HepG2 (cell line): ENCODE data around the gene YTHDF1. TPM values are rescaled to one million over a fixed set of nuclear protein-coding genes. Genes with fewer than 3 reads are reported as not detected.
A peak's percentile ranks its signal among the peaks of the same experiment; 100 is the strongest.

ENCODE experiments used
- CC2D1A ChIP-seq: sonication (generic); formaldehyde crosslinking; IDR thresholded peaks from 2 replicates; pipeline ENCODE4 v1.8.1; 2023; ENCODE audit warnings: mild to moderate bottlenecking, missing genetic modification reagents
- MTA3 ChIP-seq: sonication (generic); formaldehyde crosslinking; IDR thresholded peaks from 2 replicates; pipeline ENCODE4 v1.4.0; 2020; ENCODE audit warnings: missing genetic modification reagents
- MTF2 ChIP-seq: sonication (generic); formaldehyde crosslinking; IDR thresholded peaks from 2 replicates; pipeline ENCODE4 v1.5.0; 2020; ENCODE audit warnings: missing genetic modification reagents, borderline replicate concordance
- NR2F6 ChIP-seq, 2 experiments: IDR thresholded peaks; 2 replicates each; pipeline ENCODE4 v1.6.1; 2016; ENCODE audit warnings: antibody characterized with exemption in 1 of 2, mild to moderate bottlenecking in 1 of 2
- RARG ChIP-seq: sonication (generic); formaldehyde crosslinking; IDR thresholded peaks from 2 replicates; pipeline ENCODE4 v1.4.0; 2020; ENCODE audit warnings: low read depth, mild to moderate bottlenecking, missing genetic modification reagents
- RBAK ChIP-seq: sonication (generic); formaldehyde crosslinking; IDR thresholded peaks from 2 replicates; pipeline ENCODE4 v1.5.1; 2020; ENCODE audit warnings: mild to moderate bottlenecking, missing genetic modification reagents
- RCOR2 ChIP-seq: IDR thresholded peaks from 2 replicates; pipeline ENCODE4 v1.6.1; 2016; ENCODE audit warnings: missing biosample characterization, missing genetic modification reagents
- RXRB ChIP-seq: IDR thresholded peaks from 2 replicates; pipeline ENCODE4 v1.6.1; 2016; ENCODE audit warnings: borderline replicate concordance, missing genetic modification reagents, missing compliant biosample characterization
- SMAD9 ChIP-seq: sonication (generic); formaldehyde crosslinking; IDR thresholded peaks from 2 replicates; pipeline ENCODE4 v1.5.1; 2020; ENCODE audit warnings: mild to moderate bottlenecking, missing genetic modification reagents
- ZBTB20 ChIP-seq: sonication (generic); formaldehyde crosslinking; IDR thresholded peaks from 2 replicates; pipeline ENCODE4 v1.8.1; 2023; ENCODE audit warnings: missing genetic modification reagents, low read depth, mild to moderate bottlenecking, borderline replicate concordance
- ZFP90 ChIP-seq: sonication (generic); formaldehyde crosslinking; IDR thresholded peaks from 2 replicates; pipeline ENCODE4 v1.8.0; 2022; ENCODE audit warnings: missing genetic modification reagents, mild to moderate bottlenecking, inconsistent platforms, borderline replicate concordance
- ZNF251 ChIP-seq: sonication (generic); formaldehyde crosslinking; IDR thresholded peaks from 2 replicates; pipeline ENCODE4 v1.9.0; 2021; ENCODE audit warnings: mild to moderate bottlenecking, missing genetic modification reagents
- ZNF609 ChIP-seq: sonication (generic); formaldehyde crosslinking; IDR thresholded peaks from 2 replicates; pipeline ENCODE4 v1.4.0; 2020; ENCODE audit warnings: mild to moderate bottlenecking, missing genetic modification reagents, borderline replicate concordance
- ZNF737 ChIP-seq: sonication (generic); formaldehyde crosslinking; IDR thresholded peaks from 2 replicates; pipeline ENCODE4 v1.5.0; 2020; ENCODE audit warnings: missing genetic modification reagents, mild to moderate bottlenecking, borderline replicate concordance
- polyA plus RNA-seq, 8 experiments: library from polyadenylated mRNA; depleted of rRNA in 3 of 8; stranded (reverse) in 7 of 8; unstranded in 1 of 8; fragments of >200 nt; fragmentation: Illumina TruSeq in 4 of 8; extraction: Trizol in 4 of 8; gene quantifications; 2 replicates each; pipeline versions ENCODE4 v1.2.1 to v1.2.3, GENCODE V29; 2011 to 2016; ENCODE audit warnings: low read depth in 4 of 8, missing spikeins in 1 of 8, mixed read lengths in 1 of 8; ENCODE audit not compliant: insufficient read depth in 1 of 8
- total RNA-seq, 5 experiments: library from RNA; depleted of rRNA; stranded (reverse); fragments of >200 nt; fragmentation: Illumina TruSeq; extraction: Trizol; gene quantifications; 2 replicates each; pipeline ENCODE4 v1.2.3, GENCODE V29; 2016; ENCODE audit warnings: low read depth in 1 of 5
- TF ChIP-seq, protein P1 (sequence below): sonication (generic); formaldehyde crosslinking; IDR thresholded peaks from 2 replicates; pipeline ENCODE4 v1.4.0; 2020; ENCODE audit warnings: missing genetic modification reagents
- TF ChIP-seq, protein P2 (sequence below): sonication (generic); formaldehyde crosslinking; IDR thresholded peaks from 2 replicates; pipeline ENCODE4 v1.5.0; 2020; ENCODE audit warnings: missing genetic modification reagents

Gene YTHDF1
- total and polyA plus RNA-seq, 2 of the 13 experiments (the other 11 are each of a cell fraction or from before 2014, with no cell fraction given), result 34.5 to 37.7 TPM

- TF ChIP-seq ZNF609 (no peak), ZFP90 (CRISPR knock-in tag) (no peak), MTA3 (CRISPR knock-in tag) (no peak), ZBTB20 (CRISPR knock-in tag) (no peak), MTF2 (peak; percentile 77; the same call in 1 of the 2 replicates), RXRB (CRISPR knock-in tag) (peak; percentile 10; the same call in 1 of the 2 replicates), RCOR2 (CRISPR knock-in tag) (no peak), CC2D1A (no peak), ZNF251 (CRISPR knock-in tag) (0 out of 2 replicates have a peak, but pooled peaks have one; percentile 12), NR2F6 (IDR thresholded peaks at IDR 0.05) (no peak), NR2F6 (CRISPR knock-in tag; IDR thresholded peaks at IDR 0.05) (peak; percentile 4; the same call in 1 of the 2 replicates), RBAK (CRISPR knock-in tag) (no peak), ZNF737 (CRISPR knock-in tag) (no peak), SMAD9 (CRISPR knock-in tag) (no peak), RARG (CRISPR knock-in tag) (no peak)
- TF ChIP-seq, protein P1, sequence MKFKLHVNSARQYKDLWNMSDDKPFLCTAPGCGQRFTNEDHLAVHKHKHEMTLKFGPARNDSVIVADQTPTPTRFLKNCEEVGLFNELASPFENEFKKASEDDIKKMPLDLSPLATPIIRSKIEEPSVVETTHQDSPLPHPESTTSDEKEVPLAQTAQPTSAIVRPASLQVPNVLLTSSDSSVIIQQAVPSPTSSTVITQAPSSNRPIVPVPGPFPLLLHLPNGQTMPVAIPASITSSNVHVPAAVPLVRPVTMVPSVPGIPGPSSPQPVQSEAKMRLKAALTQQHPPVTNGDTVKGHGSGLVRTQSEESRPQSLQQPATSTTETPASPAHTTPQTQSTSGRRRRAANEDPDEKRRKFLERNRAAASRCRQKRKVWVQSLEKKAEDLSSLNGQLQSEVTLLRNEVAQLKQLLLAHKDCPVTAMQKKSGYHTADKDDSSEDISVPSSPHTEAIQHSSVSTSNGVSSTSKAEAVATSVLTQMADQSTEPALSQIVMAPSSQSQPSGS (CRISPR knock-in tag), result no peak
- TF ChIP-seq, protein P2, sequence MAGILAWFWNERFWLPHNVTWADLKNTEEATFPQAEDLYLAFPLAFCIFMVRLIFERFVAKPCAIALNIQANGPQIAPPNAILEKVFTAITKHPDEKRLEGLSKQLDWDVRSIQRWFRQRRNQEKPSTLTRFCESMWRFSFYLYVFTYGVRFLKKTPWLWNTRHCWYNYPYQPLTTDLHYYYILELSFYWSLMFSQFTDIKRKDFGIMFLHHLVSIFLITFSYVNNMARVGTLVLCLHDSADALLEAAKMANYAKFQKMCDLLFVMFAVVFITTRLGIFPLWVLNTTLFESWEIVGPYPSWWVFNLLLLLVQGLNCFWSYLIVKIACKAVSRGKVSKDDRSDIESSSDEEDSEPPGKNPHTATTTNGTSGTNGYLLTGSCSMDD (CRISPR knock-in tag), result no peak
Observed at GRCh38 chr20:63261060-63261794, 45.3 kb upstream of the YTHDF1 start (continued).
